Endothelial cell of hepatic sinusoid (primary cell): ENCODE data around the gene ACSL1.

Experiments
- in situ Hi-C: cut with HindIII; loops from 2 replicates; pipeline ENCODE4 v1.10.0; 2017; ENCODE audit warnings: low sequenced_read_pairs

ACSL1 gene

DNA sequence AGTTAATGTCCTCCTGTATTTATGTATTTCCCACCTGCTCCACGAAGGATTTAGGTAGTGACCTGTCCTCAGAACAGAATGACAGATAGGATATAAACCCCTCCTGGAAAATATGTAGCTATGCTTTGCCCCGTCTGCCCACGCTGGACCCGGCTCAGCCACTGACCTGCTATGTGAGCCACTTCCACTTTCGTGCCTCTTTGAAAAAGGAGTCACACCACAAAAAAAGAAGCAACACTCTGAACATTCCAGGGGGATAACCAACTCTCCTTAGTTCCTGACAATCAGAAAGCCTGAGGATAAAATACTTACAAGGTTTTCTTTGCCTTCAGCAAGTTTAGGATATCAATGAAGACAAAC lies 11.1 kb downstream of the ACSL1 start:
- in situ Hi-C loops = no loop called here

DNA sequence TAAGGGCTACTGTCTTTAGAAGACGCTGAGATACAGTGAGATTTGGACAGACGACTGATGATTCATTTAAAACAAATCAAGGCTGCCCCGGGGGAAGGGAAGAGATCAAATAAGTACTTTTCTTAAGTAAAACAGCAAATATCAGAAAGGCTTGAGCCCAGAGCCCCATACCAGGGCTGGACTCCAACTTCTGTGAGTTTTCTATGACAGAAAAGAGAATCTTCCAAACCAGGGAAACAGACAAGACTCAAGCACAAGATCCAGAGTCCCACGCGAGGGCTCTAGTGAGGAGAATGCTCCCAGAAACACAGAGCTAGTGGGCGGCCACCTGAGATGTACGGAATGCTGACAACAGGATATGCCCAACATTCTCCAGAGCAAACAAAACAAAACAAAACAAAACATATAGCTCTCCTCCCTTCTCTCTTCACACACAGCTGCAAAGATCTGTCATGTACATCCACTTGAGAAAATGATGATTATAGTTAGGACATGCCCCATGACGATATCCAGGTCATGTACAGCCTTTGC lies 13.1 kb downstream of the ACSL1 start:
- in situ Hi-C loops = no loop called here

GRCh38 chr4:184812199-184812542 lies 13.6 kb downstream of the ACSL1 start:
- in situ Hi-C loops = no loop called here

- in situ Hi-C loops = no loop called here
Measured at GRCh38 chr4:184811526-184812198, 14.1 kb downstream of the ACSL1 start.

DNA sequence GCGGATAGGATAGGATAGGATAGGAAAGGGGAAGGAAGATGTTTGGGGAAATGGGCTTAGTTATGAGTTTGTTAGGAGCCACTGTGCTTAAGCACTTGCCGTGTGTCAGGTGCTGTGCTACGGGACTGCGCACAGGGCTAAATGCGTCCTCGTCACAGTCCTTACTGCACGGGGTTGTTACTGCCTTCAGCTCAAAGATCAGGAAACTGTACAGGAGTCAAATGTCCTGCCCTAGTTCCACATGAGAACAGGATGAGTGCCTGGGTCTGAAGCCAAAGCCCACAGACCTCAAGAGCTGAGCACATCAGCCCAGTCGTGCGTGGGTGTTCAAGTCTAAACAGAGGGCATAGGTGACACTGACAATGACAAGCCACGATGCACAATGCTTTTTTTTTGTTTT lies 15.0 kb downstream of the ACSL1 start:
- in situ Hi-C loops = no loop called here

DNA sequence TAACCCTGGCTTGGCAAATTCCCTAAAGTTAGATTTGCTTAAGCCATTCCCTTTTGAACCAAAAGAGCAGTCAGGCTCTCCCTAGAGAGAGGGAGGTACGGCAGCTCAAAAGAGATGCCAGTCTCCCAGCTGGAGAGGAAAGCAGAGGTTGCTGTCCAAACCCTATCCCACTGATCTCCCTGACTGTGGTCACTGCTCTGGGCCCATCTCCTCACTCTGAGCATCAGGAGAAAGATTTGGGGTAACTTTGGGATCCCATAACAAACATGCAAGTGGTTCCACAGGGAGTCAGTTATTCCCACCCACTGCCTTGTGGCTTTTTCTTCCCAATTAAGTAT lies 17.1 kb downstream of the ACSL1 start:
- in situ Hi-C loops = no loop called here

- in situ Hi-C loops = no loop called here
Measured at GRCh38 chr4:184807797-184808712, 17.7 kb downstream of the ACSL1 start.

GRCh38 chr4:184807256-184807655 lies 18.5 kb downstream of the ACSL1 start:
- in situ Hi-C loops = no loop called here

DNA sequence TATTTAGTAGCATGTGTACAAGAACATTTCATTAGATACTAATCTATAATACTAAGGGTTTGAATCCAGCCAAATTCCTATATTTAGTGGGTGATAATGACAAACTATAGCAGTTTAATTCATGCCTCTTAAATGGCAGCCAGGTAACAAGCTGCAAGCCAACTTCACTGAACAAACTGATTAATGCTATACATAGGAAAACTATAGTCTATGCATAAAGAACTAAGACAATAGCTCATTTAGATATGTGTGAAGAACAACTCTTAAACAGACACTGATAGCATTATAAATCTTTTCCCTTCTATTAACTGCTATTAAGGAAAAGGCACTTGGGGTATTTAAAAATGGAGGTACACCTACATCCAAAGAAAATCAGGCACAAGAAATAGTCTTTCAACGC lies 19.1 kb downstream of the ACSL1 start:
- in situ Hi-C loops = no loop called here

- in situ Hi-C loops = no loop called here
Measured at GRCh38 chr4:184806229-184806550, 19.6 kb downstream of the ACSL1 start.

DNA sequence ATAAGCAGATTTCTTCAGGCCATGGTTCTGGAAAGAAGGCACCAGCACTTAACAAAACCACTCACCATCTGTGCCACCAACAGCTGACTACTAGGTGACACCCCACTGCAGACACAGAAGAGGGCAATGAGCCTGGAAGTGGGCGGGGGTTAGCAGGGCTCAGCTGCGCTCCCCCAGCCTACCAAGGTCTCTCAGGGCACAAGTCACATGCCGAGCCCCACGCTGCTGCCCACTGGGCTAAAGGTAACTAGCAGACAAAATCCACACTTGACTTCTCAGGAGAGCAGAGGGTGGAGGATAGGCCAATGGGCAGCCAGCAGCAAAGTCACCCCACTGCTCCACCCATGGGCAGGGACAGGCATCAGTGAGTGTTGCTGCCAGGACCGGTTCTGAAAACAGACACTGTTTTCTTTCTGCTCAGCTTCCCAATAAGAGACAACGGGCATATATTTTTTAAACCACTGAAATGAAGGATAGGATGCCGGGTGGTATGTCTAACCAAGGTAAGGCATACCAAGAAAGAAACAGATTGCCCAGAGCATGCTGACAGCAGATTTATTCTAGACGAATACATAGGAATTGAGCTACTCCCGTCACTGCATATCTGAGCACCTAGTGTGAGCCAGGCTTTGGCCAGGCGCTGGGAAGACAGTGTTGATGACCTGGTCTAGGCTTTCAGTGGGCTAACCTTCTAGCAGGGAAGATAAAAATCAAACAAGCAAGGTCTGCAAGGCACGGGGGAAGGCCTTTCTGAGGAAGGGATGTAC lies 20.1 kb downstream of the ACSL1 start:
- in situ Hi-C loops = no loop called here

- in situ Hi-C loops = loop anchor here (5.0 kb wide), 1 partner anchor 103 kb away; no protein-coding TSS in a partner anchor
Measured at GRCh38 chr4:184804621-184805020, 21.1 kb downstream of the ACSL1 start.

DNA sequence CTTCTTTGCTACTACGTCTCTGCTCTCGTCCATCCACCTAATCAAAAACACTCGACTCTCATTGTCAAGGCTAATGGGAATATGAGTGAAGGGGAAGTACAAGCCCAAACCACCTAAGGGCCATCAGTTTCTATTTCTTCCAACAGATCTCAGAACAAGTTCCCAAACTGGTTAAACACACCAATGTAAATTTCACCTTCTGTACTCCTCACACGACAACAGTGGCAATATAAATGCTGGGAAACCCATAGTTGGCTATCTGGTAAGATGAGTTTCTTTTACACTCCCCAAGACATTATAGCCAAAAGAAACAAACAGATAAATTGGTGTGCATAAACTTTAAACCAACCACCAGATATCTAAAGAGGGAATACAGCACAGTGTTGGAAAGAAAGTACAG lies 21.9 kb downstream of the ACSL1 start:
- in situ Hi-C loops = loop anchor here (5.0 kb wide), 1 partner anchor 103 kb away; no protein-coding TSS in a partner anchor

GRCh38 chr4:184803133-184803532 lies 22.6 kb downstream of the ACSL1 start:
- in situ Hi-C loops = loop anchor here (5.0 kb wide), 1 partner anchor 104 kb away; no protein-coding TSS in a partner anchor

GRCh38 chr4:184802697-184803015 lies 23.1 kb downstream of the ACSL1 start:
- in situ Hi-C loops = loop anchor here (5.0 kb wide), 1 partner anchor 105 kb away; no protein-coding TSS in a partner anchor

DNA sequence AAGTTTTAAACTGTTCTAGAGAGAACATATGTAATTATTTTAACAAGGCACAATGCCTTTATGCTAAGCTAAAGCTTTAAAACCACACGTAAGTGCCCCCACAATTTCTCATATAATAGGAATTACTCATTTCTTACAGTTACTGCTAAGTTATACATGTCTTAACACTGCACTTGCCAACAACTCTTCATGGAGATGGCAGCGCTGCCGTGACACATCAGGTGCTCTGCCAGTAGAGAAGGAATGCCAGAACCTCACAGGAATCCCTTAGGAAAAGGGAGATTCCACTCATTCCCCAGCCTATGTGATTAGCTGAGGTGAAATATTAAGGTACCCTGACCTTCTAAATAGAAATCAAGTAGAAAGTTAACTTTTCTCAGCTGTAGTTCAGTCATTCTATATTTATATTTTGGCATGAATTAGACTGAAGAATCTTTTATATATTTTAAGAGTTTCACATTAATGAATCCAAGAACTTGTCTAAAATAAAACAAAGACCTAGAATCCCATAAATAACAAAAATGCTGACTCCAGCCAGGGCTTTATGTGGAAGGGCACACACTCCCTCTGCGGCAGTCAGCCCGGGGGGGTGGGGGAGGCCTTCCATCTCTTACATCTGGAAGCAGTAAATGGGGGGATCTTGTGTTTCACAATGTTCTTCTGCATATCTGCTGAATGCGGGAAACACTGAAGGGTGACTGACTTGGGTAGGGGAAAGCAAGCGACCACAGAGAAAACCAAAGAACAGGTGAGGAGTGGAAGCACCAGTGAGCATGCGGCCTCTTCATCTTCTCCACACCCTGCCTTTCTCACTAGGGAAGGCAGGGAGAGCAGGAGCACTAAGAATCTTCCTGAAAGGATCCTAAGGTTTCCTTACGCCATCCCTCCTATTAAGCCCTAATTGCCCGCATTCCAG lies 23.7 kb downstream of the ACSL1 start:
- in situ Hi-C loops = loop anchor here (5.0 kb wide), 1 partner anchor 105 kb away; no protein-coding TSS in a partner anchor

- in situ Hi-C loops = no loop called here
Measured at GRCh38 chr4:184798504-184798903, 27.3 kb downstream of the ACSL1 start.

GRCh38 chr4:184796906-184797305 lies 28.9 kb downstream of the ACSL1 start:
- in situ Hi-C loops = no loop called here

- in situ Hi-C loops = no loop called here
Measured at GRCh38 chr4:184795214-184795844, 30.4 kb downstream of the ACSL1 start.

- in situ Hi-C loops = loop anchor here (5.0 kb wide), 1 partner anchor 47 kb away; no protein-coding TSS in a partner anchor
Measured at GRCh38 chr4:184794470-184794869, 31.3 kb downstream of the ACSL1 start.
